PC-3 (cell line): ENCODE measurements around the gene RXFP3.

Experiments
- CTCF ChIP-seq: fragments of 300-600 bp; sonication (generic); conservative IDR thresholded peaks from 2 replicates; pipeline ENCODE4 v1.5.1; 2017; ENCODE audit warnings: antibody characterized with exemption, low read depth, mild to moderate bottlenecking, low read length
- EZH2phosphoT487 ChIP-seq: fragments of 300-600 bp; sonication (generic); IDR thresholded peaks from 2 replicates; pipeline ENCODE4 v1.6.1; 2018; ENCODE audit warnings: mild to moderate bottlenecking, antibody characterized with exemption, low read length, borderline replicate concordance

- TF ChIP-seq EZH2phosphoT487 (no peak), CTCF (no peak)
These were observed 44.8 kb upstream of the RXFP3 start for GRCh38 chr5:33891446-33891787.
